NOMO-1 treated with DMSO at 0.1 percent for 48 hours (cell line): ENCODE data around the gene OTUD5.
"Not testable (repeated sequence)": the region's sequence is repeated elsewhere in the genome, so short reads cannot be mapped to it uniquely, and the experiment has no call there.

Experiments
- DNase-seq: peaks from one replicate; lab custom pipeline; 2025; ENCODE audit not compliant: unreplicated experiment; lab: John Stamatoyannopoulos, UW

The OTUD5 gene, protein sequence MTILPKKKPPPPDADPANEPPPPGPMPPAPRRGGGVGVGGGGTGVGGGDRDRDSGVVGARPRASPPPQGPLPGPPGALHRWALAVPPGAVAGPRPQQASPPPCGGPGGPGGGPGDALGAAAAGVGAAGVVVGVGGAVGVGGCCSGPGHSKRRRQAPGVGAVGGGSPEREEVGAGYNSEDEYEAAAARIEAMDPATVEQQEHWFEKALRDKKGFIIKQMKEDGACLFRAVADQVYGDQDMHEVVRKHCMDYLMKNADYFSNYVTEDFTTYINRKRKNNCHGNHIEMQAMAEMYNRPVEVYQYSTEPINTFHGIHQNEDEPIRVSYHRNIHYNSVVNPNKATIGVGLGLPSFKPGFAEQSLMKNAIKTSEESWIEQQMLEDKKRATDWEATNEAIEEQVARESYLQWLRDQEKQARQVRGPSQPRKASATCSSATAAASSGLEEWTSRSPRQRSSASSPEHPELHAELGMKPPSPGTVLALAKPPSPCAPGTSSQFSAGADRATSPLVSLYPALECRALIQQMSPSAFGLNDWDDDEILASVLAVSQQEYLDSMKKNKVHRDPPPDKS

DNA sequence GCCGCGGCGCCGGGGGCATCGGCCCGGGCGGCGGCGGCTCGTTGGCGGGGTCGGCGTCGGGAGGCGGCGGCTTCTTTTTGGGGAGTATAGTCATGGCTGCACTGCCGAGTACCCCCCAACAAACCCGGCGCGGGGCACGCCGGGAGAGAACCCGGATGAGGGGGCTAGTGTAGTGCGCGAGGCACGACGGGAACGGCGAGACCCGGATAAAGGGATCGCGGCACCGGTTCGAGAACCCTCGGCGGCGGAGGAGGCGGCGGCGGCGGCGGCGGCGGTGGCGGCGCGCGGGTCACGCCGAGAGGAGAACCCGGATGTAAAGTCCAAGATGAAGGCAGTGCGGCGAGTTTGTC lies at the start of gene OTUD5:
Gene OTUD5, minus strand, starts transcription at position 131 of the 350 bp plus-strand sequence. Its CDS starts 37 bp downstream, at position 94.
- peak; percentile 68 for DNase-seq

DNA sequence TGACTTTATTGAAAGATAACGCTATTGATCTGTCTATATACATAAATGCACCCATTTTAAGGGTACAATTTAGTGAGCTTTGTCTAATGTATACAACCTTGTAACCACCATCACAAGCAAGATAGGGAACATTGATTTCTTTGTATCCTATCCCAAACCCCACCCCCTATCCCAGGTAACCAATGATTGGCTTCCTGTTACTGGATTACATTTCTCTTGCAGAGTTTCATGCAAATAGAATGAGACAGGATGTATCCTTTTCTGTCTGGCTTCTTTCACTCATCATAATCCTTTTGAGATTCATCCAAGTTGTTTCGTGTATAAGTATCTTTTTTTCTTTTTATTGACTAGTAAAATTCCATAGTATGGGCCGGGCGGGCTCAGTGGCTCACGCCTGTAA lies 46.3 kb upstream of the OTUD5 start:
- no peak for DNase-seq

DNA sequence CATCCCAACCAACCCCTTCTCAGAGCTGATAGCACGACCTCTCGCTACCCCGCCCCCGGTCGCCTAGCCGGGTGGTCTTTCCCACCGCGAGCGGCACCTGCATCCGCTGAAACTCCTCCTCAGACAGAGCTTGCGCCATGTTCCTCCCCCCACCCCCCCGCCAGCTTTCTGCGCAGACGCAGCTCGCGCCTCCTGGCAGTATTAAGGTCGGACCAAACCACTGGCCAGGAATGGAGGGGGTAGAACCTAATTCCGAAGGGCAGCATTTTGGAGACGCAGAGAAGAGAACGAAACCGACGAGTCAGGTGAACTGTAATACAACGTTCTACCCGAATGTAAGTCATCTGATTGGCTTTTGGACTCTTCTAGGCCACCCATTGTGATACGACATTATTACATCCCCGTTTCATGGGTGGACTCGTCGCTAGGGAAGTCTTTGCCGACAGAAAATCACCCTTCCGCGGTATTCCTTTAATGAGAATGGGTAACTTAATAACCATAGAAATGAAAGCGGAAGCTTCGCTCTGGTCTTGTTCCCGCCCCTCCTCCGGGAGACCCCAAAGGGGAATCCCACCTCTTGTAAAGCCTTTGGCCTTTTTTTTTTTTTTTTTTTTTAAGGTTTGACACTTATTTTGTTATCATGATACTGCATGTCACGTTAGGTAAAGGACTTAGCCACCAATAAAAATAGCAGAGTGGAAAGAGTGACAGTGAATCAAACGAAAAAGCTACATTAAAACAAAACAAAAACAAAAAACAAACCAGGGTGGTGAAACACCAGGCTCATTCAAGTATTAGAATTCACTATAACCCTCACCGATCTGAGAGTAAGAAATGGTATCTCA lies 44.9 kb upstream of the OTUD5 start, which contains the start of gene GRIPAP1:
Gene GRIPAP1, minus strand, starts transcription at position 174 of the 845 bp plus-strand sequence. Its CDS starts 35 bp downstream, at position 139.
- peak; percentile 82 for DNase-seq

DNA sequence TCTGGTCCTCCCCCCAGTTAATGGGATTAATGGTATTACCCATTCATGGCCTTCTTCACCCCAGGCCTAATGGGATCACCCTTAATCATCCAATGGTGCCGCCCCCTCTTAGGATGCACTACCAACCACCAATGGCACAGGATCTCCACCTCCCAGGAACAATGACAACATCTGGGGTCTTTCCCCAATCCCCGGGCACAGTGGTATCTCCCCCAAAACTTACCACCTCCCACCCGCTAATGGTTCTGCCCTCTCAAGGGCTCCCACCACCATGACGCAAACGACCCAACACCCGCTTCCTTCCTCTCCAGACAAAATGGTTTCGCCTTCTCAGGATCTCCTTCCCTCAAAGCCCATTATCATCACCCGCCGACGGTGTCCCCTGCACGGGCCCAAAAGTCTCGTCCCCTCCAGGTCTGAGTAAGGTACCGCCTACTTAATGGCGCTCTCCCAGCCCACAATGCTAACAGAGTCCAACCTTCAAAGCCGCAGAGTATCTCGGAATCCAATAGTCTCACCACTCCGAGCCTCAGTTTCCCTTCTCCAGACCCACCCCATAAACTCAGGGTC lies 44.2 kb upstream of the OTUD5 start:
- DNase-seq = peak; percentile 29

DNA sequence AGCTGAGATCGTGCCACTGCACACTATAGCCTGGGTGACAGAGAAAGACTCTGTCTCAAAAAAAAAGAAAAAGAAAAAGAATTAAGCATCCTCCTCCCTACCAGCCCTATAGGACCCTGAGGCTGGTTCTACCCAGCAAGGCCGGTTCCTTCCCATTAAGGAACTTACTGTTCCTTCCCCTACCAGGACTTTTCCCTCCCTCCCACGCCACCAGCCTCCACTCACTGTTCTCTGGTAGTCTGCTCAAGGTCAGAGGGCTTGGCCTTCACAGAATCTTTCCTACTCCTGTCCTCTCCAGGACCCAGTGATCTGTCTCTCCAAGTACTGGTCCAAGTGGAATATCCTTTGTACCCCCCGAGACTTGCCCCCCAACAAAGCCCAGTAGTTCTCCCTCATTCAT lies 43.2 kb upstream of the OTUD5 start:
- DNase-seq = no peak

DNA sequence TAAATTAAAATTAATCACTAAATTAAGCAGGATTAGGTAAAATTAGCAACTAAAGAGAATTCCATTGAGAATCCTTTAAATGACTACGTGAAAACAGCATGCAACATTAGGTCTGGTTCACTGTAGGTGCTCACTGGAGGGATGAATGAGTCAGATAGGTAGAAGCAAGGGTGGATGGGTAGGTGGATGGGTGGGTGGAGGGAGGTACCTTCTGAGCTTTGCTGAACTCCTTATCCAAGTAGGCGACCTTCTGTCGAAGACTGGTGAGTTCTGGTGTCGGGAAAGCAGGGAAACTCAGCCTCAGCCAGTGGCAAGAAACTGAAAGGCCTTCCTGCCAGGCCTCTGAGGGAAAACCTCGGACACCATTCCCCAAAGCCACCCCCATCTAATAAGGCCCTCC lies 41.6 kb upstream of the OTUD5 start:
- DNase-seq = no peak

DNA sequence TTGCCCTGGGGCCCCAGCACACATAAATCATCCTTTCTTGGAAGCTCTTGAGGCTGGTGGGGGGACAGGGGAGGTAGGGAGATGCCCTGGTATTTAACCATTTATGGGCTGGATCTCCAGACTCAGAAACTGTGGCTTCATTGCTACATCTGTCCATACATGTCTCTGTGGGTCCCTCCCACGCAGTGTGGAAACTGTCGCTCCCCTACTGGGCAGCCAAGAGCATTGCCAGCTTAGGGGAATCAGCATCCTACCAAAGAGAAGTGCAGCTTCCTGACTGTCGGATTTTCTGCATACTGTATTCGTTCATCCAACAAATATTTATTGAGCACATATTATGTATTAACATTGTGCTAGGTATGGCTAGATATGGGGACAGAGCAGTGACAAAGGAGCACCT lies 41.0 kb upstream of the OTUD5 start:
- DNase-seq = no peak

DNA sequence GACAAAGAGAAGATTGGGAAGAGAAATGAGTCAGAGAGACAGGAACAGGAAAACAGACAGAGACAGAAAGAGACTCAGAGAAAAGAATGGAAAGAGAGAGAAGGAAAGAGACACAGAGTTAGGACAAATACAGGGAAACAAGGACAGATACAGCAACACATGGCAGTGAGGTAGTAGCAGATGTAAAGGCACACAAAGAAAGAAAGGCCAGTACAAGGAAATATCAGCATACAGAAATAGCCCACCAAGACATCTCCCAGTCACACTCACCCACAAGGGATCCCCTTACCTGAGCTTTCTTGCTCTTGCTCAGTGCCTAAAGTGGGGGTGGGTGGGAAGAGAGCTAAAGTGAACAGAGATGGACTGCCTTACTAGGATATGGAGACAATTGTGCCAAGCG lies 40.5 kb upstream of the OTUD5 start:
- no peak for DNase-seq

DNA sequence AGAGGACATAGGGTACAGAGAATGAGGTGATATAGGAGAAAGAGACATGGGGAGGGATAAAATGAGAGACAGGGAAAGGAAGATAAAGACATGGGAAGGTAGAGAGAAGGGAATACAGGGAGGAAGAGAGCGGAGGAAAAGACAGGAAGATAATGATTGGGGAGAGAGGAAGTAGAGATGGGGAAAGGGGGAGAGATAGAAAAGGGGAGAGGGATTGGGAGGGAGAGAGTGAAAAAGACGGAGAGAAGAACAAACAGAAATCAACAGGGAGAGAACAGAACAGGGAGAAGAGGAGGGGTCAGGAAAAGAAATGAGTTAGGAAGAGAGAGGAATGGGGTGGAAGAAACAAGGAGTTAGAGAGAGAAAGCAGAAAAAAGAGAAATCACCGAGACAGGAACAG lies 40.0 kb upstream of the OTUD5 start:
- DNase-seq = no peak

DNA sequence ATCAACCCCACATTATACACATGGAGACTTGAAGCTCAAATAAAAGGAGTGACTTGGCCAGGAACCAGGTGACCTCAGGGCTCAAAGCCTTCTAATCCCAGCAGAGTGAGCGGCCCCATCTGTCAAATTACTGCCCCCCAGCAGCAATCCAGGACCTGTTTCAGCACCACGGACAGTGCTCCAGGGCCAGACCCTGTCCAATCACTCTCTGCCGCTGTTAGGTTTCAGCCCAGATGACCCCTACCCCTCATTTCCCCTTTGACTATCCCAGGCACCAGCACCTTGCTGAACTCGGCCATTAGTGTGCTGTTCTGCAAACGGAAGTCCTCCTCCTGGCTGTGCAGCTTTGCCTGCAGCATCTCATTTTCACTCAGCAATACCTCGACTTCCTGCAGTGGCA lies 39.6 kb upstream of the OTUD5 start:
- DNase-seq = no peak

DNA sequence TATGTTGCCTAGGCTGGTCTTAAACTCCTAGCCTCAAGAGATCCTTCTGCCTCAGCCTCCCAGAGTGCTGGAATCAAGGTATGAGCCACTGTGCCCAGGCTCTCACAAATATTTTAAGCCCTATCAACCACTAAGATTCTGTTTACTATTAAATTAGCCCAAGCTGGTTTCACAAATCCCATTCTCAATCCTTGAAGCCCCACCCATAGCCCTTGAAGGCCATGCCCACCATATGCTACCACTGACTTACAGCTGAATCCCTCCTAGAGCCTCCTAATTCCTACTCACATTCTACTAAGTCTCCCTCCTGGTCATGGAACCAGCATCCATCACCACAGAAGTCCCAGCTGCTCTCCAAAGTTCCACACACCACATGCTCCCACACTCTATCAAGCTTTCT lies 34.9 kb upstream of the OTUD5 start:
- no peak for DNase-seq

DNA sequence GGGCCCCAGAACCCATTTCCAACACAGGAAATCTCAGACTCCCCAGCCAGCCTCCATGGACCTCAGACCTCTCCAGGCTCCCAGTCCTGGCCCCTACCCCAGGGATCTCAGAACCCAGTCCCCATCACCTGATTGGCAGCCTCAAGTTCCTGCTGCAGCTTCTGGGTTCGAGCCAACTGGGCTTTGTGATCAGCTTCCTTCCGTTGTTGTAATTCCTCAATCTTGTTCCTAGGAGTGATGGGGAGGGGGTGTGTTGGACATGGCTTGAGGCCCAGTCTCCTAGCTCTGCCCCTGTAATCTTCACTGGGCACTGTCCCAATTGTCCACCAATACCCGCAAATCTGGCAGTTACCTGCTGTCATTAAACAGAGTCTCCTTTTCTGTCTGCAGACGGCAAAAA lies 32.1 kb upstream of the OTUD5 start:
- DNase-seq = no peak

DNA sequence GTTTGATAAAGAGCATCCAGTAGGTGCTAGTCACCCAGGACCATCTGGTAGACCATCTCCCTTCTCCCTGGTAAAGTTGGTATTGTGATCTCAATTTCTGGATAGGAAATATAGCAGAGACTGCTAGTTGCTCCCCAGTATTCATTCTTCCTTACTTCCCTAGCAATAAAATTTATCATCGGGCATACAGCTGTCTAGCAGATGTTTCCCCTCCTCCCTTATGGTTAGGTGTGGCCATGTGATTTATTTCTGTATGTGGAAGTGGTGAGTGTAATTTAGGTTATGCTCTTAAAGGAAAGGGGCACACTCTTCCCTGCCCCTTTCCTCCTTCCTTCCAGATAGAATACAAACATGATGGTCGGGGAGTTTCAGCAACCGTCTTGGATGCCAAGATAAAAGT lies 26.5 kb upstream of the OTUD5 start:
- DNase-seq = no peak

DNA sequence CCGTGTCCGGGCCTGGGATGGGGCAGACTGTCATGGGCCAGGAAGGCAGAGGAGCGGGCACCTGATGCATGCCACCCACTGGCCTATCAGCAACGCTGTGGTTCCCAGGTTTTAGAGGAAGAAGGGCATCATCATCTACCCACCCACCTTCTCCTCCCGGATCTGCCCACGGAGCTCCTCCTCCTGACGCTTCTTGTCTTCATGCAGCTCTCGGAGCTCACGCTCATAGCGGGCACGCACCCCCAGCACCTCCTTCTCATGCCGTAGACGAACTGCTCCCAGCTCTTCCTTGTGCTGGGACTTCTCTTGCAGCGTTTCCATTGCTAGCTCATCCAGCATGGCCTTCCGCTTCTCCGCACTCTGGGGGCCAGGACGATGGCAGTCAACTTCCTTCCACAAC lies 25.7 kb upstream of the OTUD5 start:
- no peak for DNase-seq

DNA sequence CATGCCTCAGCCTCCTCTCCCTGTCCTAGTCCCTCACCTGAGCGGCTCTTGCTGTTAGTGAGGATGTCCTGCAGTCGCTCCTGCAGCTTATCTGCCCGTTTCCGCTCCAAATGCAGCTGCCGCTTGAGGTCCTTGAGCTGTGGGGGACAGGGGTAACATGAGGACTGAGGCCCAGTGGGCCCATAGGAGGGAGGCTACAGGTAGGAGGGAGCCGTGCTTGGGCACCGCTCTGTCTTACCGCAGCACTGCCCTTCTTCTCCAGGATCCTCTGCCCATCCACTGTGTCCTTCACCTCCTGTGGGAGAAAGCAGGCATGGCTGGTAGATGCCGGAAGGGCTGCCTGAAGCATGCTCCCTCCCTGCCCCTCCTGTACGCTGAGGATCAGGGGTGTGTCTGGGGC lies 23.8 kb upstream of the OTUD5 start:
- DNase-seq = no peak

DNA sequence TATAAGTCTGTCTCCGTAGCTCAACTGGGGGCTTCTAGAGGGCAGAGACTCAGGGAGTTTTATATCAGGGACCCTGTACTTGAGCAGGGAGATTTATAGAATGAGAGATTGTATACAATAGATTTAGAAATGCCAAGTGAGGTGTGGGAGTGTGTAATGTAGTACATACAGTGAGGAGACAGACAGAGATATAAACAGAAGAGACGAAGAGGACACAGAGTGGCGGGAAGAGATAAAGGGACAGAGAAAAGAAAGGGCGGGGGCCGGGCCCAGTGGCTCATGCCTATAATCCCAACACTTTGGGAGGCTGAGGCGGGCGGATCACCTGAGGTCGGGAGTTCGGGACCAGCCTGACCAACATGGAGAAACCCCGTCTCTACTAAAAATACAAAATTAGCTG lies 22.9 kb upstream of the OTUD5 start:
- not testable (repeated sequence) for DNase-seq

DNA sequence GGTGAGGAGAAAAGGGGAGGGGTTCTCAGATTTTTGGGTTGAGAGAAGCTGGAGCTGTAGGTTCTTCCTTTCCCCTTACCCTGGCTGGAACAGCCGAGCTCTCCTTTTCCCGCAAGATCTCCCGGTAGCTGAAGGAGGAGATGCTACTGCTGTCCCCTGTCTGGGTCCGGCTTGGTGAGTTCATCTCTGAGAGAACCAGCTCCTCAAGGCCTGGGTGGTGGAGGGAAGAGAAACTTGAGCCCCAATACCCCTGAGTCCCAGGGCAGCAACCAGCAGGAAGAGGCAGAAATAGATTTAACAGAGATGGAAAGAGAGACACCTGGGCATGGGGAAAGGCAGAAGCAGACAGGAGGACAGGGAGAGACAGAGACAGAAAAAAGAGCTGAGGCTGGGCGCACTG lies 20.8 kb upstream of the OTUD5 start:
- DNase-seq = no peak

DNA sequence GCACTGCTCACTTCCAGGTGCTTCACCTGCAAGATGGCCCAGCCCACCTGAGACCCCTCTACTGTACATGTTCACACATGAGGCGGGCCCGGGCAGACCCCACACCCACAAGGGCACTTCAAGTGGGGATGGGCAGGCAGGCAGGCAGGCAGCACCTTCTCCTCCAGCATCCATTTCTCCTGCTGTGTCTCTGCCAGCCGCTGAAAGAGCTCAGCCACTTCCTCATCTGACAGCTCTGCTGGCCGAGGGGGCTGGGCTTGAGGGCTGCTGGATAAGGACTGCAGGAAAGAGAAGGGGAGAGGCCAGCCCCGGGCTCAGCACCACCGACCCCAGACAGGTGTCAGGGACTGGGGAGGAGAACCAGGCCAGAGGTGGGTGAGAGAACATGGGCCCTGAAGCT lies 18.7 kb upstream of the OTUD5 start:
- DNase-seq = no peak

DNA sequence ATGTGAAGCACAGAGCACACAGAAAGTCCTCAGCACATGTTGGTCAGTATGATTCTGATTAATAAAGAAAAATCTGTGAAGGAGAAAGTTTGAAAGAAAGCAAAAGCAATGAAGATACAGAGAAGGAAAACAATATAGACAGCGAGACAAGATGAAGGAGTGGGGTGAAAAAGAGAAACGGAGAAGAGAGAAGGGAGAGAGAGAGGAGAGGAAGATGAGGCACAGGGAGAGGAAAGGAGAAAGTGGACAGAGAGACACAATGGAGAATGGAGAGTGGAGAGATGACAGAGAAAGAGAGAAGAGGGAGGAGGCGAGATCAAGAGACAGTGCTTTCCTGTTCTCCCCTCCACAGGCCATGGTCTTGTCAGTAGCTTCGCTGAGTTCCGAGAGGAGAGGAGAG lies 18.1 kb upstream of the OTUD5 start:
- no peak for DNase-seq

DNA sequence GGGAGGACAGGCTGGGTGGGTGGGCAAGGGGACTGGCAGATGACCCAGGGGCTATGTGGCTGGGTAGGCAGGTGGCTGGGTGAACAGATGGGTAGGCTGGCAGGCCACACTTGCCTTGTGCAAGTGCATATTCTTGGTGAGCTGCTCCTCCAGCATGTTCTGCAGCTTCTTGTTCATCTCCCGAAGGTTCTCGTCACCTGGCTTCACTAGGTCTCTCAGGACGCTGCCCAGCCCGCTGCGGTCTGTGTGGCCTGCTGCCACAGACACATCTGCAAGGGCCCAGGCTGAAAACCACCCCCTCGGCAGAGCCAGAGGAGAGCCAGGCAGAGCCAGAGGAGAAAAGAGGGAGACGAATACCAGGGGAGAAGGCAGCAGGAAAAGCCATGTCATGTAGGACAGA lies 17.6 kb upstream of the OTUD5 start:
- DNase-seq = no peak

DNA sequence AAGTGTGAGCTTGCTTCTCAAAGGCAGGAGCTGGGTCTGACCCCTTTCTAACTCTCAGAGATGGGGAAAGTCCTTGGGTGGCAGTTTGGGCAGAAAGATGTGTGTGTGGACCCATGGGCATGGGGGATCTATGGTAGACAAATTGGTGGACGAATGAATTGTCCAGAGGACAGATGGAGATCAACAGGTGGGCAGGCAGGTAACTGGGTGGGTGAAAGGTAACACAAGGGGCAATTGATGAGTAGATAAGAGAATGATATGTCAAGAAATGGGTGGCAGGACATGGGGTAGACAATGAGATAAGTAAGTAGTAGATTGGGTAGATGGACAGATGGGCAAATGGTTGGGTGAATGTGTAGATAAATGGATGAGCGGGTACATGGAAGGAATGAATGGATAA lies 17.2 kb upstream of the OTUD5 start:
- DNase-seq = no peak

DNA sequence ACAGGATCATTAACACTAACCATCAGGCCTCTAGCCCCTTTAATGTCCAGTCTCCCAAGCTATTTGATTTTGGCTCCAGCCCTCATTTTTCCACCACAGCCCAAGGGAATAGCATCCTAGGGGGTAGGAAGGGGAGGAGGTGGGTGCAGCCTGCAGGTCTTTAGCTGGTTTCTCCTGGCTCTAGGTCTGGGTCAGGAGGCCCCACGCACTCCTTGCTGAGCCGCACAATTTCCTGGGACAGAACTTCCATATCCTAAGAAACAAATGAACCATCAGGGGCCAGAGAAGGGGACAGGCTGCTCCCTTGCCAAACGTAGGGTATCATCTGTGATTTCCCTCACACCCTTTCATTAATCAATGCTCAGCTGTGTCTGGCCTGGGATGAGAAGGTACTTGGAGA lies 16.6 kb upstream of the OTUD5 start:
- no peak for DNase-seq
